ENCODE results near the gene MRPS34.

GRCh38 chr16:1726661-1727502 lies 46.1 kb downstream of the MRPS34 start:
- TF ChIP-seq EZH2 (IDR thresholded peaks at IDR 0.05; ENCODE audit: insufficient read depth, low read length): no peak
- TF ChIP-seq CTCF (IDR thresholded peaks at IDR 0.05; ENCODE audit: insufficient read depth, low read depth, low read length): no peak

Data from astrocyte (in vitro differentiated cells and primary cell).